B cell (primary cell): ENCODE data around the gene PAM16. TPM values are rescaled to one million over a fixed set of nuclear protein-coding genes. Genes with fewer than 3 reads are reported as not detected.

Experiments
- ATAC-seq: fragments of 200-7000 bp; cut with Tn5 transposase; one replicate; pipeline ENCODE4 v1.10.0; 2021; ENCODE audit warnings: low read depth, mild to moderate bottlenecking, moderate number of reproducible peaks, moderate library complexity
- CTCF ChIA-PET: fragments of 350-600 bp; sonication (Branson Sonifier 250); formaldehyde crosslinking; loops from one replicate; lab custom pipeline; 2021; ENCODE audit warnings: antibody characterized with exemption, inconsistent platforms; lab: Charles Lee
- POLR2A ChIA-PET: fragments of 350-600 bp; sonication (Branson Sonifier 250); formaldehyde crosslinking; loops from one replicate; lab custom pipeline; 2021; ENCODE audit warnings: antibody characterized with exemption; lab: Charles Lee
- DNase-seq: peaks from one replicate; pipeline ENCODE4 v3.0.0; 2013
- H2AFZ ChIP-seq: 2 replicates; pipeline ENCODE4 v1.6.1; 2012; ENCODE audit warnings: mild to moderate bottlenecking, low read depth, low read length; ENCODE audit not compliant: insufficient read depth, poor library complexity, severe bottlenecking
- H3K27ac ChIP-seq, 2 donors: 1 replicate in 1 of 2; 2 replicates in 1 of 2; pipeline ENCODE4 v1.5.1; 2012 to 2013; ENCODE audit warnings: low read length in 2 of 2, mild to moderate bottlenecking in 2 of 2, moderate library complexity in 1 of 2
- H3K27me3 ChIP-seq, 4 experiments: fragments of 200-600 bp in 1 of 4; sonication (generic) in 1 of 4; replicated peaks in 1 of 4; 1 replicate in 2 of 4; 2 replicates in 2 of 4; pipeline versions ENCODE4 v1.6.1 to v1.7.0; 2013 to 2016; ENCODE audit warnings: low read length in 3 of 4, mild to moderate bottlenecking in 2 of 4, mixed read lengths in 1 of 4, moderate library complexity in 1 of 4; ENCODE audit not compliant: insufficient read depth in 4 of 4, control insufficient read depth in 3 of 4; ENCODE audit errors: control extremely low read depth in 1 of 4
- H3K36me3 ChIP-seq, 2 experiments: replicated peaks in 1 of 2; 1 replicate in 1 of 2; 2 replicates in 1 of 2; pipeline versions ENCODE4 v1.6.1 to v1.7.1; 2013; ENCODE audit warnings: low read length in 1 of 2; ENCODE audit not compliant: insufficient read depth in 2 of 2, control insufficient read depth in 1 of 2; ENCODE audit errors: control extremely low read depth in 1 of 2, extremely low read depth in 1 of 2
- H3K4me1 ChIP-seq, 2 donors: fragments of 200-600 bp in 1 of 2; sonication (generic) in 1 of 2; 1 replicate in 1 of 2; 2 replicates in 1 of 2; pipeline versions ENCODE4 v1.5.1 to v1.6.1; 2013 to 2017; ENCODE audit warnings: low read length in 2 of 2; ENCODE audit not compliant: control insufficient read depth in 2 of 2, insufficient read depth in 2 of 2
- H3K4me2 ChIP-seq: replicated peaks from 2 replicates; pipeline ENCODE3; 2012; ENCODE audit warnings: mild to moderate bottlenecking, low read depth, low read length; ENCODE audit not compliant: poor library complexity, severe bottlenecking
- H3K4me3 ChIP-seq, 5 experiments: fragments of 200-600 bp in 1 of 5; sonication (generic) in 1 of 5; 1 replicate in 3 of 5; 2 replicates in 2 of 5; pipeline versions ENCODE4 v1.5.1 to v1.7.0; 2011 to 2016; ENCODE audit warnings: low read length in 4 of 5, mild to moderate bottlenecking in 4 of 5, low read depth in 2 of 5, control low read depth in 1 of 5, moderate library complexity in 1 of 5; ENCODE audit not compliant: insufficient read depth in 1 of 5; ENCODE audit errors: control extremely low read depth in 1 of 5, extremely low read depth in 1 of 5
- H3K79me2 ChIP-seq: fragments of 200-600 bp; sonication (generic); one replicate; pipeline ENCODE4 v1.6.0; 2016; ENCODE audit warnings: low read length; ENCODE audit not compliant: control insufficient read depth, insufficient read depth
- H3K9ac ChIP-seq: fragments of 200-600 bp; sonication (generic); 2 replicates; pipeline ENCODE4 v1.6.1; 2017; ENCODE audit warnings: mild to moderate bottlenecking, low read length, moderate library complexity
- H3K9me3 ChIP-seq, 3 donors: one replicate each; pipeline versions ENCODE4 v1.6.1 to v1.7.1; 2013; ENCODE audit warnings: low read length in 2 of 3; ENCODE audit not compliant: control insufficient read depth in 2 of 3, insufficient read depth in 1 of 3; ENCODE audit errors: control extremely low read depth in 1 of 3
- H4K20me1 ChIP-seq: 2 replicates; pipeline ENCODE4 v1.6.0; 2012; ENCODE audit warnings: mild to moderate bottlenecking, low read length; ENCODE audit not compliant: insufficient read depth, control insufficient read depth, poor library complexity, severe bottlenecking
- H3K27ac Mint-ChIP-seq: one replicate; pipeline ENCODE4 v1.8.0; 2021; ENCODE audit warnings: mixed read lengths
- H3K27me3 Mint-ChIP-seq: one replicate; pipeline ENCODE4 v1.8.0; 2021; ENCODE audit warnings: mixed read lengths
- H3K4me1 Mint-ChIP-seq: one replicate; pipeline ENCODE4 v1.8.0; 2021; ENCODE audit warnings: mixed read lengths
- H3K4me3 Mint-ChIP-seq: one replicate; pipeline ENCODE4 v1.8.0; 2021; ENCODE audit warnings: mixed read lengths
- H3K9me3 Mint-ChIP-seq: one replicate; pipeline ENCODE4 v1.8.0; 2022; ENCODE audit warnings: mixed read lengths; ENCODE audit not compliant: insufficient read depth
- CTCF ChIP-seq: fragments of 200-600 bp; IDR thresholded peaks from one replicate; pipeline ENCODE4 v1.8.0; 2022; ENCODE audit warnings: antibody characterized with exemption, mild to moderate bottlenecking
- EZH2 ChIP-seq: IDR thresholded peaks from 2 replicates; pipeline ENCODE4 v1.6.1; 2012; ENCODE audit warnings: borderline replicate concordance, low read depth, mild to moderate bottlenecking, moderate library complexity, low read length; ENCODE audit not compliant: insufficient read depth, poor library complexity, severe bottlenecking
- WGBS: methylation state at CpG from one replicate; pipeline ENCODE4 v1.1.5; 2013; ENCODE audit warnings: missing lambda C conversion rate; ENCODE audit not compliant: insufficient coverage; 5-methylcytosine and 5-hydroxymethylcytosine counted together
- intact Hi-C: fragments of 100-400 bp; cut with micrococcal nuclease; formaldehyde crosslinking; loops from one replicate; pipeline ENCODE4 v1.10.0; 2022
- polyA plus RNA-seq: library from polyadenylated mRNA; depleted of rRNA; stranded (reverse); fragments of >200 nt; gene quantifications from 2 replicates; pipeline ENCODE4 v1.2.3, GENCODE V29; 2012
- total RNA-seq, 2 donors: library from RNA; stranded (reverse); fragments of 120-200 nt in 1 of 2; gene quantifications; 1 replicate in 1 of 2; 2 replicates in 1 of 2; pipeline versions ENCODE4 v1.2.3 to v1.2.4, GENCODE V29; 2013 to 2022

The PAM16 gene
- total and polyA plus RNA-seq, 2 donors (not counting 1 experiment from before 2014, with no cell fraction given) = 57.3 to 64.1 TPM

GRCh38 chr16:4309833-4310266 is 41.3 kb downstream of the PAM16 start:
- Mint-ChIP-seq H3K4me1 (peaks cover 44% of the 10 kb centered on the region), H3K27ac (no peak overlapping the region), H3K27me3 (peaks cover 9% of the 10 kb centered on the region), H3K4me3 (peak overlapping the region; percentile 57), H3K9me3 (no peaks in the 10 kb centered on the region)
- H3K36me3 ChIP-seq = no peaks in the 10 kb centered on the region
- ATAC-seq (peak; percentile 13), DNase-seq (peak; percentile 82)
- 45% methylated on average over 11 of the region's 11 CpGs for WGBS
- peaks cover 0 to 26% (median 9%) of the 10 kb centered on the region in 4 experiments for H3K27me3 ChIP-seq
- H3K9me3 ChIP-seq = peaks cover 0 to 7% (median 0%) of the 10 kb centered on the region in 3 donors
- POLR2A ChIA-PET = interaction anchor here (1.1 to 1.3 kb wide), 2 partner anchors 37 to 42 kb away, joined by 3 read pairs; partner anchors contain the start of genes PAM16 and TFAP4
- no peak overlapping the region for H3K4me3 ChIP-seq
- H3K4me1 ChIP-seq = peaks cover 23 to 49% of the 10 kb centered on the region in 2 donors
- no peak overlapping the region for H3K9ac ChIP-seq
- intact Hi-C loops = loop anchor here (1.0 to 5.0 kb wide), 4 partner anchors 21 to 382 kb away; partner anchors contain the start of genes CDIP1 and NUDT16L1
- H3K27ac ChIP-seq = no peak overlapping the region
- peak overlapping the region; percentile 5 for H2AFZ ChIP-seq
- peak overlapping the region; percentile 7 for H3K4me2 ChIP-seq
- no peaks in the 10 kb centered on the region for H4K20me1 ChIP-seq
- no peak for TF ChIP-seq EZH2
- peak; percentile 80 for TF ChIP-seq CTCF
- peaks cover 4% of the 10 kb centered on the region for H3K79me2 ChIP-seq
- CTCF ChIA-PET = interaction anchor here (0.8 to 15.7 kb wide), 14 partner anchors 8 to 431 kb away, joined by 3 to 165 read pairs (median 4); partner anchors contain the start of gene TFAP4
